ENCODE results near the gene SOS1.

Gene SOS1

GRCh38 chr2:39024833-39025232 lies 96.0 kb downstream of the SOS1 start:
- DNase-seq (ENCODE audit: low read depth in 2 of 2): no peak

DNA sequence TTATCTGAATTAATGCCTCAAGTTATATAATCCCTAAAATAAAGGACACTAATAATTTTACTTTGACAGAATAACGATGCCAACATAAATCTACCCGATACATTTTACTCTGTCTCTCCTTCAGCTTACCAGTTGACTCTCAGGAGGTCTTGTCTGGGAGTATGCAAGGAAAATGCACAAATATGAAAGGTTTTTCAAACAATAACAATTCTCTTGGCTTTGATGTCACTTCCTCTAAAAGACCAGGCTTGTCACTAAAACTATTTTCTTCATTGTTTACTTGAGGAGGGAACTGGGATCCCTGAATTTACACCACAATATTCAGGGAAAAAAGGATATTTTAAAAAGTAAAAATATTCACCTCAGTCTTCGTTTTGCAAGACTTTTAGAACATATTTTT lies 97.2 kb downstream of the SOS1 start:
- DNase-seq (ENCODE audit: low read depth in 2 of 2): no peak

GRCh38 chr2:39022642-39023235 lies 98.1 kb downstream of the SOS1 start:
- no peak for DNase-seq (ENCODE audit: low read depth in 2 of 2)

DNA sequence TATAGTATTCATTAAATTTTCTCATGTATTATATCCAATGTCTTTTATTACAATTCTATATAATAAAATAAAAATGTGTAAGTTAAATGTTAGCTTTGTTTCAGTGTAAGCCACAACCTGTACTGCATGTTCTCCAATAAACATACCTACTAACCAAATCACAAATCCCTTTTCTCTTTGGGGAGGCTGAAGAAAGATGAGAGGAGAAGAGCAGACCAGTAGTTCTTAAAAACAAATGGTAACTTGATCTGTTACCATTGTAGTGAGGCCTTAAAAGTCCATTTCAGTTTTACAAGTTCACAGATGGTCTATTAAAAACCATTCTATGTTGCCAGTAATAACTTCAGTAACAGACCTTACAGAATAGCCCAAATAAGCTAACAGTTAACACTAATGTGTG lies 100.5 kb downstream of the SOS1 start:
- DNase-seq (ENCODE audit: low read depth in 2 of 2): no peak

- no peak for DNase-seq (ENCODE audit: low read depth in 2 of 2)
Measured at GRCh38 chr2:39018638-39019037, 102.2 kb downstream of the SOS1 start.

GRCh38 chr2:39017334-39017733 lies 103.5 kb downstream of the SOS1 start:
- no peak for DNase-seq (ENCODE audit: low read depth in 2 of 2)

- no peak for DNase-seq (ENCODE audit: low read depth in 2 of 2)
Measured at GRCh38 chr2:39015424-39015823, 105.4 kb downstream of the SOS1 start.

DNA sequence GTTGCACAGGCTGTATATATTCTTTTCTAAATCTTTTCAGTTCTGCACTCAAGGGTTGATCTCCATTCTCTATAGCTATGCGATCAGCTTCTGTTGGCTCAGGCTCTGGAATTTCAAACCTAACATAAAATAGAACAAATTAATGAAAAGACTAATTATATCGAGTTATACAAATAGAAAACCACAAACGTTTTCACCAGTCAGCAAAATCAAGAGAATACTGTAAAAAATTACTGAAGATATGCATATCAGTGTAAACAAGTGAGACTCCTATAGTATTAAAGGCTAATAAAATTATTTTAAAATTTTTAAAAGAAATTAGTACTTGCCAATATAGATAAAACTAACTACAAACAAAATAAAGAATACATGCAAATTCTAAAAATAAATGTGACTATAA lies 107.0 kb downstream of the SOS1 start:
- no peak for DNase-seq (ENCODE audit: low read depth in 2 of 2)

- DNase-seq (ENCODE audit: low read depth in 2 of 2): no peak
Measured at GRCh38 chr2:39008665-39009064, 112.2 kb downstream of the SOS1 start.

DNA sequence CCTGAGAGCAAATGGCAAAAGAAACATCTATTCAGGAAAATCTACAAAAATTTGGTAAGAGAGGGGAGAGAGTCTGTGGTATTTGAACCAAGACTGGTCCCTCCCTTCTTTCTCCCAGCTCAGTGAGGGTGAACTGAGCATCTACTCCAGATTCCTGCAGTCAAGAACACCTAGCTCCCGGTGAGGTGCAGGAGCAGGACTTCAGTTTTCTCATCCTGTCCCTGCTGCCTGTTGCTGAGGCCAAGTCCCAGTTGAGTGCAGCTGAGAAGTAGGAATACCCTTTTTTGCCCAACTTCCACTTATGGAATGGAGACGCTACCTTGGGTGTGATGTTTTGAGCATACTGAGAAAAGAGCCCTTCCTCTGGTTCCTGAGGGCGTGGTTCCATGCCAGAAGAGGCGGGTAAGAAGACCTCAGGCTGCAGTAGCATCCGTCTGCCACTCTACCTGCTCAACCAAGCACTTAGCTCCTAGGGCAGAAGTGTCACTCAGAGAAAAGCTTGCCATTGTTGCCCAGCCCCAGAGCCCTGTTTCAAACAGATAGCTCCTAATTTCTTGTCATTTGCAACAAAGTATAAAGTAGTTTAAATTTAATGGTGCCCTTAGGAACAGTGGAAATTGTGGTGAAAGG lies 112.9 kb downstream of the SOS1 start:
- no peak for DNase-seq (ENCODE audit: low read depth in 2 of 2)

DNA sequence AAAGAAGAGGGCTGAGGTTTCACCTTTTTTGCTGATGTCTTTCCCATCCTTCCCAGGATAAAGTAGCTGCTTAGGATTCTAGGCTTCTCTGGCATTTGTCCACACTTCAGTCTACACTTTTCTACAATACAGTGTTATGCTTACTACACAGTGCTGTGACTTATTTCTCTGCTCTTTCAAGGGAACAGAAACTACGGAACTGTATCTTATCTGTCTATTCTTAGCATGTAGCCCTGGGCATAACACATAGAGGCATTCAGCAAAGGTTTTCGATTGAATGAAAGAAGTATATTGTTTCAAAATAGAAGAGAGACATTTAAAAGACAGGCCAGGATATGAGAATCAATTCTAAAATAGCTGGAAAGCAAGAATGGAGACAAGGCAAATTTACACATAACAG lies 120.3 kb downstream of the SOS1 start:
- no peak for DNase-seq (ENCODE audit: low read depth in 2 of 2)

DNA sequence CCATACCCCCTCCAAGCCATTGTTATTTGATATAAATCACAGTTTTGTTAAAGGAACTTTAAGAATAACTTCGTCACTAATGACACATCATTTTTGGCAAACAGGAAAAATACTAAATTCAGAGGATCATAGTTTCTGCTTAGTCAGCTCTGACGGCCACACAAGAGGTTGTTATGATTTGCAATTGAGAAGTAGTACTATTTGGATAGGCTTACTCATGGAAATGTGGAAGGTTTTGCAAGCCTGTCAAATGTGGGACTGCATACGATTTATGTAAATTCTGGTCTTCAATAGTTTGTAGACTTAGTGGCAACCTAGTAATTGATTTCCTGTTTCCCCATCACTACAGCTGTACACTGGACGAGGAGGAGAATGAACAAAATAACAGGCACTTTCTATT lies 123.1 kb downstream of the SOS1 start:
- DNase-seq (ENCODE audit: low read depth in 2 of 2): no peak

DNA sequence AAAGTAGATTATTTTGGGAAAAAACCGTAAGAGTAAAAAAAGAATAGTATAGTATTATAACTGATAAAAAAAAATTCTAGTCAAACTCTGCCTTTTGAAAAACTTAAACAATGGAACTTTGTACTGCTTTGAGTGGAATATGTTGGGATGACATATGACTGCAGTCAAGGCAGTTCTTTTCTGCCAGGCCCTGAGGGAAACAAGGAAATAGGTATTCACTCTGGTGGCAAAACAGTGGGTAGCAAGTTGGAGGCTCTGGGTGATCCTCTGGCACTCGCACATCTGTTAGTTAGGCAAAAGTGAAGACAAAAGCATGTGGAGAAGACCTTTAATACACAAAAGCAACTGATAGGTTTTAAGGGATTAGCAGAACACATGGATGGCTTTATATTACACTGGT lies 129.0 kb downstream of the SOS1 start:
- no peak for DNase-seq (ENCODE audit: low read depth in 2 of 2)

DNA sequence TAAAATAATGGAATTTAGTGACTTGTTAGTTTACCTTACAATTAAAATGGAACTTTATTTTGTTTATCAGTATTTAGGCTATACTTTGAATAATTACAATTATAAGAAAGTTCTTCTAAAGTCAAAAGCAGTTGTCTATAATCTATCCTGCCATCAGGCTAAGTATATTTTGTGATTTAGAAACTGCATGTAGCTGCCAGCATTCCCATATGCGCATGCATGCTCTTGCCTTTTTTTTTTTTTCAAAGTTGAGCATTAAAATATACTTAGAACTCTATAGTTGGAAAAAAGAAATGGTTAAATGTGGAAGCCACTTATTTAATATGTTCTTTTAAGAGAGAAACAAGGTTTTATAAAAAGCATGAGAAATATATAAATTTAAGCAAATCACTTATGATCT lies 132.1 kb downstream of the SOS1 start:
- DNase-seq (ENCODE audit: low read depth in 2 of 2): no peak

GRCh38 chr2:38982498-38982897 lies 138.4 kb downstream of the SOS1 start:
- DNase-seq (ENCODE audit: low read depth in 2 of 2): no peak

DNA sequence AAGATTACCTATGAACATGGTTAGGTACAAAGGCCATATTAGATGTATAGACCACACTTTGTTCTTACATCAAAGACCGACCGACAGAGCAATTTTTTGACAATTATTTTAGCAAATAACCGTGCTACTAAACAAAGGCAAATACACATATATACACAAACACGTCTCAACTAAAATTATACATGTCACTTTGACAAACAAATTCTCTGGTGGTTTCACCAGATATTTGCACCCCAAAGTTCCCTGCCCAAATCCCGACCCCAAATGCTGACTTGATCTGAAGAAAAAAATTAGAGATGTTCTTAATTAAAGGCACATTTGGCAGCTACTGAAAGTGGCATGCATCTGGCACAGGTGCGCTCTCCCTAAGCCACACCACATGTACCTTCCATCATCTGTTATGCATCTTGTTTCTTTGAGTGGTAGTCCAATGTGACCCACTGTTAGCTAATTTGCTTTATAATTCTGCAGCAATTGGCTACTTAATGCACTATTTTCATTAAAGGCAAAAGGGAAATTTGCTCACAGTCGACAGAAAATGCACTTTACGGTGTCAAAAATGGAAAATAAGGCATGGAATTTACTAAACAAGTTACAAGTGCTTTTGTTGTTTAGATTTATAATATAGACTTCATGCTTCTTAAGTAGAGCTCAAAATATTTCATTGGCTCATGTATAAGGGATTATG lies 139.0 kb downstream of the SOS1 start:
- no peak for DNase-seq (ENCODE audit: low read depth in 2 of 2)

DNA sequence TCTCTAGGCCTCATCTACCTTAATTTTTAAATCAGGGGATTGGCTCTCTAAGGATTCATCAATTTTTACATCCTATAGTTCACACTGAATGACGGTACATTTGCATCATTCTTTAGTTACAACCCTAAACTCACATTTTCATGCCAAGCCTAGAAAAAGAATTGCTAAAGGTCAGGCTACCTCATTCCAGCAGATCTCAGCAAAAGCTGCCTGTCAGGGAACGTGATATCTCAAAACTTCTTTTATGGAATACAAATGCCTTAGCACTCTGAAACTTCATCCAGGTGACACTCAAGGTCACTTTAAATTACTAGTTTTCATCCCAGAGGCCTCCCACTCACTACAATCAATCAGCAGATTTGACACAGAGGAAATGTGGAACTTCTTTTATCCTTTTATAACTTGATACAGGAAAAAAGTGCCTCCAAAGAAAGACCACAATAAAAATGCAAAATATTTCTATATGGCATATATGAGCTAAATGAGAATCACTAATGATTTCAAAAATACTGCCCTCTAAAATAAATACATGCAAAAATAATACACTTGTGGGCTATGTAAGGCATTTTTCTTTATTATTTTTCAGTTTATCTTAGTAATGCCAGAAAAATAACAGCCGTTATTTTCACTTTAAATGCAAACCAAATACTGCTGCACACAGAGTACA lies 139.7 kb downstream of the SOS1 start:
- DNase-seq (ENCODE audit: low read depth in 2 of 2): no peak

GRCh38 chr2:38978908-38979307 lies 141.9 kb downstream of the SOS1 start:
- no peak for DNase-seq (ENCODE audit: low read depth in 2 of 2)

- no peak for DNase-seq (ENCODE audit: low read depth in 2 of 2)
Measured at GRCh38 chr2:38978296-38978903, 142.5 kb downstream of the SOS1 start.

GRCh38 chr2:38977047-38977446 lies 143.8 kb downstream of the SOS1 start:
- no peak for DNase-seq (ENCODE audit: low read depth in 2 of 2)

- DNase-seq (ENCODE audit: low read depth in 2 of 2): no peak
Measured at GRCh38 chr2:38975042-38975441, 145.8 kb downstream of the SOS1 start.

DNA sequence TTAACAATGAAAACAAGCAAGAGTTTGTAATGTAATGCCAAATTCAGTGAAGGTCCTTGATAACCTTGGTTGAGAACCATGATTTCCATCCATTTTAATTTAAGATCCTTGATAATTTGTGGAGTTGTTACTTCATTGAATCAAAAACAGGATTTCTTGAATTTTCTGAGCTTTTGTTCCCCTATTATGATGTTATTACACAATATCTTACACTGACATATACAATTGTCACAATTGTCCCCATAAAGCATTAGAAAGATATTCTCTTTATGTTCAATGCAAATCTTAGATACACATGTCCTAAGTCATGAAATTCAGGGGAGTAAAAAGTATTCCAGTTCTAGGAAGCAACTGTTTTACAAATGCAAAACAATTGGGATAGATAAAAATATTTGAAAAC lies 147.6 kb downstream of the SOS1 start:
- DNase-seq (ENCODE audit: low read depth in 2 of 2): no peak

- no peak for DNase-seq (ENCODE audit: low read depth in 2 of 2)
Measured at GRCh38 chr2:38971377-38971776, 149.5 kb downstream of the SOS1 start.
